GM21515 (cell line): ENCODE results near the gene TPSD1.
"Not testable (repeated sequence)": the region's sequence is repeated elsewhere in the genome, so short reads cannot be mapped to it uniquely, and the experiment has no call there.

Experiments used
- ATAC-seq: cut with Tn5 transposase; IDR thresholded peaks from one replicate; pipeline ENCODE4 v1.9.1; 2021; ENCODE audit not compliant: unreplicated experiment

Gene TPSD1

DNA sequence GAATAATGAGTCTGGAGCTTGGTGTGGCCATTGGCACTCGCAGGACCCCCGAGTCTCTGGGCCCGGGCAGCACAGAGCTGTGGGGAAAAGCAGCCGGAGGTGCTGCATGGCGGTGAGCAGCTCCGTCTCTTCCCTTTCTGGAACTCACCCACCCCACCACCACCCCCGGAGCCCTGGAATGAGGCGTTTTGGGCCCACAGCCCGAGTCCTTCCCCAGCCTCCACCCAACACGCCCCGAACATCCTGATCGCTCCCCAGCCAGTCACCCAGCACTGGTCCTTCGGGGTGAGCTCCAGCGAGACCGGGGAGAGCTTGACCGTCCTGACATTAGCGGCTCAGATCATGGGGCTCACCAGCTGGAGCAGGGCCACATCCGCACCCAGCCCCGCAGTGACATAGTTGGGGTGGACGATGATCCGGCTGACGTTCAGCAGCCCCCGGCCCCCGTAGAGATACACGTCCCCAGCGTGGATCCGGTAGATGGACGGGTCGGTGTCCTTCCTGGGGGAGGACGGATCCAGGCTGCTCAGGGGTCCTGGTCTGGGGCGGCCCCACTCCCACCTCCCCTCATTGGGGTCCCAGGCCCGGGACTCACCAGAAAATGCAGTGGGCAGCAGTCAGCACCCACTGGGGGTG lies 6.5 kb downstream of the TPSD1 start:
- no peak for ATAC-seq

DNA sequence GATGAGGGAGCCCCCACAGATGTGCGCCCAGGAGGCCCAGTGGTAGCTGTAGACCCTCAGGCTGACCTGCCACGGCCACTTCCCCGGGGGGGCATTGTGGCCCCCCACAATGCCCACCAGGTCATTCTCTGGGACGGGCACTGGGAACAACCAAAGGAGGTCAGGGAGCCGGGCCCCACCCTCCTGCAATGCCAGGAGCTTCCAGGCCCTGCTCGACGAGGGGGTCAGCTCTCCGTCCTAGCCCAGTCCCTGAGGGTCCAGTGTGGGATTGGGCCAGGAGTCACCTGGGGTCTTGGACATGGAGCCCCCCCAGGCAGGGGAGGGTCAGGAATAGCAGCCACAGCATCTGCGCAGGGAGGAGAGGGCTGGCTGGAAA lies 7.0 kb downstream of the TPSD1 start:
- ATAC-seq, result no peak

DNA sequence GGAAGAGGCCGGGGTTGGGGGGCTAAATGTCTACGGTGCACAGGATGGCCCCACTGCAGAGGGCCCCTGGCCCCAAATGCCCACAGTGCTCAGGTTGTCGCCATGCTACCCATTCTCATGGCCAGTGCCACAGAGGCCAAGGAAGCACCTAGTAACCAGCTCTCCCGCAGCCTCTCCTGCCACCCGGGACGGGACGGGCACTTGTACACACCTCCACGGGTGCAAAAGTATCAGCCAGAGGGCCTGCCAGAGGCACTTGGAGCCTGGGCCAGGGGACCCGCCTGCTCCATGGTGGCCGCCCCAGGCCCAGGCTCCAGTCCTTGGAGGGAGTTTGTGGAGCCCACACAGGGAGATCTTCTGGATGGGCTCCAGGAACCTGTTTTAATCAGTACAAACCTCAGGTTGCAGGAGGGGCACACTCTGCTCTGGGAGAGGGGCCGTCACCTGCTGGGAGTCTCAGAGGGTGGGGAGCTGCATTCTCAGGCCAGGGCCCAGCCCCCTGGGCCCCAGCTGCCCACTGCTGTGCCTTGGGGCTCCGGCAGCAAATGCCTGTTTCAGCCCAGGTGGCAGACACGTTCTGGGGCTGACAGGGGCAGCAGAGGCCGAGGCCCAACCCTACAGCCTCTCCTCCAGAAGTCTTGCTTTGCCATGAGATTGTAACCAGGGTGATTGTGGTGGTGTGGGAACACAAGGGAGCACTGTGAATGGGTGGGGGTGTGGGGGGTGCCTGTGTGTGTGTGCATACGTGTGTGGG lies 7.9 kb downstream of the TPSD1 start:
- no peak for ATAC-seq

DNA sequence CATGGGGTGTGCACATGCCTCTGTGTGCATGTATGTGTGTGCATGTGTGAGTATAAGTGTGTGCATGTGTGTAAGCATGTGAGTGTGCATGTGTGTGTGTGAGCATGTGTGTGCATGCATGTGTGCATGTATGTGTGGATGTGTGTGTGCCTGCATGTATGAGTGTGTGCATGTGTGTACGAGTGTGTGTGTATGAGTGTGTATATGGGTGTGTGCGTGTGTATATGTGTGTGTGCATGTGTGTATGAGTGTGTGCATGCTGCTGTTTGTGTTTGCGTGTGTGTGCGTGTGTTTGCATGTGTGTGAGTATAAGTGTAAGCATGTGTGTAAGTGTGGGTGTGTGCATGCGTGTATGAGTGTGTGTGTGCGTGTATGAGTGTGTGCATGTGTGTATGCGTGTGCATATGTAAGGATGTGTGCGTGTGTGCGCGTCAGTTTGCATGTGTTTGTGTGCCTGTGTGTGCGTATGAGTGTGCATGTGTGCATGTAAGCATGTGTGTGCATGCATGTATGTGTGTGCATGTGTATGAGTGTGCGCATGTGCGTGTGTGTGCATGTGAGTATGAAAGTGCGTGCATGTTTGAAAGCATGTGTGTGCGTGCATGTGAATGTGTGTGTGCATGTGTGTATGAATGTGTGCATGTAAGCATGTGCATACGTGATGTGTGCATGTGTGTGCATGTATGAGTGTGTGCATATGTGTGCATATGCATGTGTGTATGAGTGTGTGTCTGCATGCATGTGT lies 8.6 kb downstream of the TPSD1 start:
- ATAC-seq, result no peak

DNA sequence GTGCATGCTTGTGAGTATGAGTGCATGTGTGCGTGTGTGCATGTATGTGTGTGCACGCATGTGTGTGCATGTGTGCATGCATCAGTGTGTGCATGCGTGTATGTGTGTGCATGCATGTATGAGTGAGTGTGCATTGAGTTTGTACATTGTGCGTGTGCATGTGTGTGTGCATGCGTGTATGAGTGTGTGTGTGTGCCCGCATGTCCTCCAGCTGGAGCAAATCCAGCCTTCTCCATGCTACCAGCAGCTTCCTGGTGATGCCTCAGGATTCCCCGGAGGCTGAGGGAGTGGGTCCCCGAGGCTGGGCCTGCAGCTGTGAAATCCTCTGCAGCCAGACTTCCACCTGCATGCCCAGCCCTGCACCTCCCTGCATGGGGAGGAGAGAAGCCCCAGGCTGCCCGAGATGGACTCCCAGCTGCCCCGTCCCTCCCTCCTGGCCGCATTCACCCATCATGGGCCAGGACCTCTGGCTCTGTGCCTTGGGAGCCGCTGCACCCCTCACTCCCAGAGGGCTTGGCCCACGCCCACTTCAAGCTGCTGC lies 9.3 kb downstream of the TPSD1 start:
- no peak for ATAC-seq

DNA sequence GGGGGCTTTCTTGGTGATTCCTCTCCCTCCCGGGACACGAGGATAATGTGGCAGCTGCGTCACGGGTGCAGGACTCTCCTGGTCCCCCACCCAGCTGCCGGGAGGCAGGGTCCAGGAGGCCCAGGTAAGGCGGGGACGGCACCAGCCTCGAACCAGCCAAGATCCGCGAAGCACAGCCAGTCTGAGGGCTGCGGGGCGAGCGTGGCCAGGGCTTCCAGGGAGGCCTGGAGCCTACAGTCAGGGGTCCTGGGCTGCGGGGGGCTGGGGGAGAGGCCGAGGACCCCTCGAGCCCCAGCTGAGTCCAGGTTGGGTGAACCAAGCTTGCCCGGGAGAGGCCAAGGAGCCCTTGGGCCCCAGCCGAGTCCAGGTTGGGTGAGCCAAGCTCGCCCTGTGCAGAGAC lies 10.0 kb downstream of the TPSD1 start:
- no peak for ATAC-seq

DNA sequence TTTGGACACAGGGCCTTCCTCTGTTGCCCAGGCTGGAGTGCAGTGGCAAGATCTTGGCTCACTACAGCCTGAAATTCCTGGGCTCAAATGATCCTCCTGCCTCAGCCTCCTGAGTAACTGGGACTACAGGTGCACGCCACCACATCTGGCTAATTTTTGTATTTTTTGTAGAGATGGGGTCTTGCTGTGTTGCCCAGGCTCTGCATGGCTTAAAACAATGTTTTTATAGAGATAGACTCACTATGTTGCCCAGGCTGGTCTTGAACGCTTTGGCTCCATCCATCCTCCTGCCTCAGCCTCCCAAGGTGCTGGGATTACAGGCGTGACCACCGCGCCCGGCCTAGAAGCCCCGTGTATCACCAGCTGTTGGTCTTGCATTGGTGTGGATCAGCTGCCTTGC lies 13.5 kb downstream of the TPSD1 start:
- not testable (repeated sequence) for ATAC-seq

DNA sequence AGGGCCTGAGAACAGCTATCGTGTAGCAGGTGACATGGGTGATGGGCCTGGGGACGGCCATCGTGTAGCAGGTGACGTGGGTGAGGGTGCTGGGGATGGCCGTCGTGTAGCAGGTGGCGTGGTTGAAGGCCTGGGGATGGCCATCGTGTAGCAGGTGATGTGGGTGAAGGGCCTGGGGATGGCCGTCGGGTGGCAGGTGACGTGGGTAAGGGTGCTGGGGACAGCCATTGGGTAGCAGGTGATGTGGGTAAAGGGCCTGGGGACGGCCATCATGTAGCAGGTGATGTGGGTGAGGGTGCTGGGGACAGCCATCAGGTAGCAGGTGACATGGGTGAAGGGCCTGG lies 15.5 kb downstream of the TPSD1 start:
- ATAC-seq, result no peak

DNA sequence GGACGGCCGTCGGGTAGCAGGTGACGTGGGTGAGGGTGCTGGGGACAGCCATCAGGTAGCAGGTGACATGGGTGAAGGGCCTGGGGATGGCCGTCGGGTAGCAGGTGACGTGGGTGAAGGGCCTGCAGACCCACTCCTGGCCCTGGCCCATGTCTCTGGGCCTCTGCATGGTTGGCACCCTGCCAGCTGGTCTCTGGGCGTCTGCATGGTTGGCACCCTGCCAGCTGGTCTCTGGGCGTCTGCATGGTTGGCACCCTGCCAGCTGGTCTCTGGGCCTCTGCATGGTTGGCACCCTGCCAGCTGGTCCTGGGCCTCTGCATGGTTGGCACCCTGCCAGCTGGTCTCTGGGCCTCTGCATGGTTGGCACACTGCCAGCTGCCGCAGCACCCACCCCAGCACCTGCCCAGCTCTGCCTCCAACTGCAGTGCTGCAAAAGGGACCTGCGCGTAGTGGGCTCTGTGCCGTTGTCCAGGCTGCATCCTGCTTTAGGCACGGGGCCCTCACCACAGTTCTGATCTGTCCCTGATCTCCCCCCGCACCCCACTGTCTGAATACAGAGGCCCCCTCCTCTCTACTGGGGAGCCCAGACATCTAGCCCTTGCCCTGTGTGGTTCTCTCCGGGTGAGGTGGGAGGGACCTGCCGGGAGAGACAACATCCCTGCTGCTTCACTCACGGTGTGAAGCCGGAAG lies 16.0 kb downstream of the TPSD1 start:
- ATAC-seq, result not testable (repeated sequence)

DNA sequence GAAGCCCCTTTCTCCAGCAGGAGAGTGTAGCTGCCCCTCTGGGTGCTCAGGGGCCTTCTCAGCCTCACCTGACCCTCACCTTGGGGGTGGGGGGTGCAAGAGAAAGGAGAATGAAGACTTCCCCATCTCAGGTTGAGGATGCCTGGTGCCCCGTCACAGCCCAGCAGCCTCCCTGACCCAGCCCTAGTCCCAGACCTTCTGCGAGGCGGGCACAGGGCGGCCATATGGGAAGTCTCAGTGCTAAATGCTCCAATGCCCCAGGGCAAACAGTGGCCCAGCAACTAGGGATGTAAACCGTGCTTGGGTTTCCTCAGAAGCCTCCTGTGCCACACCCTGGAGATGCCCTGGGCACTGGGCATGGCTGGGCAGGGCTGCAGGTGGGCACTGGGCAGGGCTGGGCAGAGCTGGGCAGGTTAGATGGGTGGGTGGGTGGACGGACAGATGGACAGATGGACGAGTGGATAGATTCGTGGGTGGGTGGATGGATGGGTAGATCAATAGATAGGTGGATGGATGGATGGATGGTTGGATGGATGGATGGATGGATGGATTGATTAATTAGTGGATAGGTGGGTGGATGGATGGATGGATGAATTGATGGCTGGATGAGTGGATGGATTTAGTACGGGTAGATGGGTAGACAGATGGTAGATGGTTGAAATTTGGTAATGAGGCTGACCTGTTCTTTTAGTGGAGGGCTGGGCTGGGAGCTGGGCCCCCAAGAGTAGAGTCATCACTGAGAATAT lies 16.8 kb downstream of the TPSD1 start:
- no peak for ATAC-seq

DNA sequence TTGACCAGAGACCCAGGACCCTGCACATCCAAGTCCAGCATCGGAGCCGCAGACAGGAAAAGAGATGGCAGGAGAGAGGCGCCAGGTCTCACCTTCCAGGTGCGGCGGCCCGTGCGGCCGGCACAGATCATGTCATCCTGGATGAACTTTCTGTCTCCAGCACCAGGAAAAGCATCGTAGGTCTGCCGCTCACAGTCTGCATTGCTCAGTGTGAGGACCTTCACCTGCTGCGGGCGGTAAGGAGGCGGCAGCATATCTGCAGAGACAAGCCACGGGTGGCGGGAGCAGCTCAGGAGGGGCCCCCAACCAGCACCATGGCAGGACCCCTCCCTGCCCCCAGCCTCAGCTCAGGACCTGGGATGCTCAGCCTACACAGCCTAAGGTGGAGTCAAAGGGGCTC lies 17.9 kb downstream of the TPSD1 start:
- no peak for ATAC-seq

DNA sequence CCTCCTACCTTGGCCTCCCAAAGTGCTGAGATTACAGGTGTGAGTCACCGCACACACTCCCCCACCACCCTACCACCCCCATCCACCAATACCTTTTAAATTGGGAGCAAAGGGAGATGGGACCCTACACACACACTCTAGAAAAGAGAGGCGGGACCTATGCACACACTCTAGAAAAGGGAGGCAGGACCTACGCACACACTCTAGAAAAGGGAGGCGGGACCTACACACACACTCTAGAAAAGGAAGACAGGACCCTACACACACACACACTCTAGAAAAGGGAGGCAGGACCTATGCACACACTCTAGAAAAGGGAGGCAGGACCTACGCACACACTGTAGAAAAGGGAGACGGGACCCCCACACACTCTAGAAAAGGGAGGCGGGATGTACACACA lies 18.9 kb downstream of the TPSD1 start:
- no peak for ATAC-seq

DNA sequence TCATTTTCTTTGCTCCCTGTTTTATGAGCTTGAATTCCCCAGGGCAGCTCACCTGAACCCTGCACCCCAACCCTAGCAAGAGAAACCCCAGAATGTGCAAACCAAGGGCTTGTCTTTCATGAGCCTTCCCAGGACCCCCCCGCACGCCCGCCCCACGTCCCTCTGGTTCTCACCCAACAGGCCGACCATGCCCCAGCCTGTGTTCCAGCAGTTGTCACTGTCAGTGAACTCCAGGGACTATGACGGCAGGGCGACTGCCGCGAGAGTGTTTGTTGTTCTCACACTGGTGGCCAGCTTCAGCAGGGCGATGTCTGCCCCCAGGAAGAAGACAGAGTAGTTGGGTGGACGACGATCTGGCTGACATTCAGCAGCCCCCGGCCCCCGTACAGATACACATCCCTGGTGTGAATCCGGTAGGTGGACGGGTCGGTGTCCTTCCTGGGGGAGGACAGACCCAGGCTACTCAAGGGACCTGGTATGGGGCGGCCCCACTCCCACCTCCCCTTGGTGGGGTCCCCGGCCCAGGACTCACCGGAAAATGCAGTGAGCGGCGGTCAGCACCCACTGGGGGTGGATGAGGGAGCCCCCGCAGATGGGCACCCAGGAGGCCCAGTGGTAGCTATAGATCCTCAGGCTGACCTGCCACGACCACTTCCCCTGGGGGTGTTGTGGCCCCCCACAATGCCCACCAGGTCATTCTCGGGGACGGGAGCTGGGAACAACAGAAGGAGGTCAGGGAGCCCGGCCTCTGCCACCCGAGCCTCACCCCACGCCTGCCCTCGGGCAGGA lies 20.1 kb downstream of the TPSD1 start:
- no peak for ATAC-seq

DNA sequence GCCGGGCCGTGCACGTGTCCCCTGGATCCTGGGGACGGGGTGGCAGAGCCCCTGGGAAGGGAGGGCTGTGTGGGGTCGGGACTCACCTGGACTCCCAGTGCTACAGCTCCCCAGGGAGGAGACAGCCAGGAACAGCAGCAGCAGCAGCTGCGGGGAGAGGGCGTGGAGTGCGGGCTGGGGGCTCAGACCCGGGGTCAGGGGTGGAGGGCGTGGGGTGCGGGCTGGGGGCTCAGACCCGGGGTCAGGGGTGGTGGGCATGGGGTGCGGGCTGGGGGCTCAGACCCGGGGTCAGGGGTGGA lies 20.7 kb downstream of the TPSD1 start:
- ATAC-seq, result no peak

DNA sequence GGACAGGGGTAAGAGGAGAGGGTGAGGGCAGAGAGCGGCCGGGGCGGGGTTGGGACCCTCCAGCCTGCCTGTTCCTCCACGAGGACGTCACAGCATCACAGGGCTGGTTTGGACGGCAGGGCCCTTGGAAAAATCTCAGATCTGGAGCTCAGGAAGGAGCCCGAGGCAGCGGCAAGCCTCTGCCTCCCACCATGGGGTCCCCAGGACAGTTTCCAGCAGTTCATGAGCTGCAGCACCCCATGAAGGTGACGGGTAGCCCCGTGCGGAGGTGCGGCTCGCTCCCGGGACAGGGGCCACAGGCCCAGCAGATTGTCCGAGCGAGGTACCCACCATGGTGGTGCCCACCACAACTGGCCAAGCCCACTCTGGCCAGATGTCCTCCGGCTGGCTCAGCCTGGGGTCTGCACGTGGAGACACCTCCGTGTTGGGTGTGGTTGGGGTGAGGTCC lies 21.3 kb downstream of the TPSD1 start:
- ATAC-seq, result no peak

DNA sequence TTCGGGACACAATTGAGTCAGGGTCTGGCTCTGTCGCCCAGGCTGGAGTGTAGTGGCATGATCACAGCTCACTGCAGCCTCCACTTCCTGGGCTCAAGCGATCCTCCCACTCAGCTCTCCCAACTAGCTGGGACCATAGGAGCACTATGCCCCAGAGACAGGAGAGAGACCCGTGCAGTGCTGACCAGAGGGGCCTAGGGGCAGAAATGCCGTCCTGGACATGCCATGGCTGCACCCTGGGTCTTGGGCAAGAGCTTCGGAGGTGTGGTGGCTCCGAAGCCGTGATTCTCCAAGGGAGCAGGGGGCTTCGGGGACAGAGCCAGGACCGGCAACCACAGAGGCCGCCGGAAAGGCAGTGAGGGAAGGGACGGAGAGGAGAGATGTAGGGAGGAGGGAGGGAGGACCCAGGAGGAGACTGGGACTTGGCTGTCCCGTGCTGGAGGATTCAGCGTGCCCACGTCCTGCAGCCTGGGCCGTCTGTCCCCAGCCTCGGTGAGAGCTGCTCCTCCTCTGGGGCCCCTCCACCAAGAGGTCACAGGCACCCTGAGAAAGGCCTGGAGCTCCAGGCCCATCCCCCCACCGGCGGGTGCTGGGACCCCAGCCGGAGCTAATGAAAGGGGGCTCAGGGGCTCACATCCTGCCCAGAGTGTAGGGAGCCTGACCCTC lies 21.9 kb downstream of the TPSD1 start:
- ATAC-seq, result no peak

DNA sequence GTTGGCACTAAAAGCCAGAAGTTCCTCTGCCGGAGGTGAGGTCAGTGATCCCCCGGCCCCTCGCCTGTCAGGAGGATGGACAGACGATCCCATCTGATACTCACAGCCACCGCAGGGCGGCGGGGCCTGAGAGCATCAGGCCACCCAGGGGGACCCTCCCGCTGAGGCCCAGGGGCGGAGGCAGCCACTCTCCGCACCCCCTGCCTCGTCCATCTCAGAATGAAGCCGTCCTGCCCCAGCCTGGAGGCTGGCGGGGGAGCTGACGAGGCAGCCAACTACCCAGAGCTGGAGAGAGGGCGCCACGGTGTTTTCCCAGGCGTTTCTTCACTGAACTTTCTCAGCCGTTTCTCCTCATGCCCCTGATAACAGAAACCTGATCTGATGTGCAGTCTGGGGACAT lies 22.6 kb downstream of the TPSD1 start:
- ATAC-seq, result no peak

DNA sequence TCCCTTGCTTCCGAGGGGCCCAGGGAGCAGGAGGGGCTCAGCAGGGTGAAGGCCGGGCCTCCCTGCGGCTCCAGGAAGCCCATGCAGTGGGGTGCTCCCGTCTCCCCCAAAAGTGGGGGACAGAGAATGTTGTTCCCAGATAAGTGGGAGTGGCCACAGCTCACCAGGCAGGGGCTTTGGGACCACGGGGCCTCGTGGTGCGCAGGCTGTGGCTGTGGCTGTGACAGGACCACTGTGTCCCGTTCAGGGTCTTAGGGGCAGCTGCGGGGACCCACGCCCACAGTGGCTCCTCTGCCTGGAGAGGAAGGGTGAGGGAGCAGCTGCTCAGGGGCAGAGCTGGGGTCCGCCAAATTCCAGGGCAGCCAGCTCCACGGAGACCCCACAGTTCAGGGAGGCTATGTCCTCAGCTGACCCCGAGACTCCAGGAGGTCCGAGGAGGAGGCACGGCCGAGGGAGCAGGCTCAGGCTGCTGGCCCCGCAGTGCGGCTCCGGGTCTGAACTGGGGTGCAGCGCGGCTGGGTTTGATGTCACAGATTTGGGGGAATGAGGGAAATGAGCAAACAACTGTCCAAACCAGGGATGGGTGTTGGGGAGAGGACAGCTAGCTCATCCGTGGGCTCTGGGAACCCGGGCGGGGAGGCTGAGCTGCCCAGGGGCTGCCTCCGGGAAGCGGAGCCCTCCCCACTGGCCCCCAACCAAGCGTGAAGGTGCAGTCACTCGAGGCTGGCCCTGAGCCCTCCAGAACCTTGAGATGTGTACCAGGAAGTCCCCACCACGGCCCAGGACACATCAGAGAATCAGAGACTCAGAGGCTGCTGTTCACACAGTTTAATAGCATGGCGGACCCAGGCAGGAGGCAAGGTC lies 23.4 kb downstream of the TPSD1 start:
- no peak for ATAC-seq
